Activated T-cell treated with anti-CD3 and anti-CD28 coated beads, Interleukin-2, amount 50 U/mL, for 1 hour (primary cell): ENCODE measurements around the gene CAMK2D.
A peak's percentile ranks its signal among the peaks of the same experiment; 100 is the strongest.

Source experiments
- DNase-seq: peaks from one replicate; pipeline ENCODE4 v3.0.0-alpha.2; 2020

The CAMK2D gene

GRCh38 chr4:113560579-113560978 lies 201.0 kb downstream of the CAMK2D start:
- no peak for DNase-seq

GRCh38 chr4:113559947-113560346 lies 201.6 kb downstream of the CAMK2D start:
- no peak for DNase-seq

DNA sequence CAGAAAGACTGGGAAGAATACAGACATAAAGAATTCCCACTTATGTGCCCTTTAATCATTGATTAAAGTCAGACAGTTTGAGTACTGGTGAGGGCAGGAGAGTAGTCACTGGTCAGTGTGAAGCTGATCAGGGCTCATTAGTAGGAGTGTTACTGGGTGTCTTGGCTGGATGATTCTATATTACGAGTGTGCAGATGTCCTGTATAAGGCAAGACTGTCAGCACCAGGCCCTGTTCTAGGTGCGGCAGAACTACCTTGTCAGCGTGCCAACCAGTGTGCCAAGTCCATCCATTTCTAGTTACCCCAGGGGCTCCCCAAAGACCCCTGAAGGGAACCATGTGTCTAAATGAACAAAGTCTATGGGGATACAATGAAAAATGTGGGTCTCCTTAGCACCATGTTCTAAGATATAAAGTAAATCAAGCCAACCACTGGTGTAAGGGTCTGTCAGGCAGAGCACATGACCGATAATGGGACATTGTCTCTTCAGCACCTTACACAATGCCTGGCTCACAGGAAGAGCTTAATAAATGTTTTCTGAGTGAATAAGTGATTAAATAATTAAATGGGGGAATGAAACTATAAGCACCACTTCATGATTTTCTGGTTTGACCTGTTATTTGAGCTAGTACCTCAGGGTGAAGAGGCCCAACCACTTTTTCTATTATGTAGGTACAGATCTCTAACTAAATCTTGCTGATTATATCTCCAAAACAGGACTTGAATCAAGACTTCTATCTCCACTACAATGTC lies 205.0 kb downstream of the CAMK2D start:
- DNase-seq, result no peak

DNA sequence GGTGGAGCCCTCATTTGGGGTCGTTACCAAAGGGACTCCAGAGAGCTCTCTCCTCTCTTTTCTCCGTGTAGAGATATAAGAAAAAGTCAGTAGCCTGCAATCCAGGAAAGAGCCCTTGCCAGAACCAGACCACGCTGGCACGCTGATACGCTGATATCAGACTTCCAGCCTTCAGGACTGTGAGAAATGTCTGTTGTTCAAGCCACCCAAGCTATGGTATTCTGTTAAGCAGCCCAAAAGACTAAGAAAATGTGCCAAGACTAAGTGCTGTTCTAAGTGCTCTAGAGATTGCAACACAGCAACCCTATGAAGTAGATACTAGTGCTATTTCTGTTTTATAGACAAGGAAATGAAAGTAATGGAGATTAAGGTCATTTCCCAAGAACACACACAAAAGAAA lies 205.7 kb downstream of the CAMK2D start:
- DNase-seq, result no peak

DNA sequence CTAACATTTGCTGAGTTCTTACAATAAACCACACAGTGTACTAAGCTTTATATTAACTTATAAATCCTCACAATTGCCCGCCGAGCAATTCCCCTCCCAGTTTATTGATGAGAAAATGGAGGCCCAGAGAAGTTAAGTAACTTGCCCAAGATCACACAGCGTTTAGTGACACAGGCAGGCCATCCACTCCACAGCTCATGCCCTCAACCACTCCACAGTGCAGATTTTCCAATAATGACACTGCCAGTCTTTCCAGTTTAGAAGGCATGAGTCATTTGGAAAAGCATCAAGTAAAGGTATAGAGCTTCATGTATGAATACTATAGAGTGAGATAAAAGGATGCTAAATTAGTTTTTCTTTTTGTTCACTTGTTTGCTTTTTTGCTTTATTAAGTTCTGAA lies 208.5 kb downstream of the CAMK2D start:
- DNase-seq, result no peak

GRCh38 chr4:113550510-113550909 lies 211.0 kb downstream of the CAMK2D start:
- no peak for DNase-seq

- no peak for DNase-seq
These were observed 213.2 kb downstream of the CAMK2D start for GRCh38 chr4:113548303-113548702.

DNA sequence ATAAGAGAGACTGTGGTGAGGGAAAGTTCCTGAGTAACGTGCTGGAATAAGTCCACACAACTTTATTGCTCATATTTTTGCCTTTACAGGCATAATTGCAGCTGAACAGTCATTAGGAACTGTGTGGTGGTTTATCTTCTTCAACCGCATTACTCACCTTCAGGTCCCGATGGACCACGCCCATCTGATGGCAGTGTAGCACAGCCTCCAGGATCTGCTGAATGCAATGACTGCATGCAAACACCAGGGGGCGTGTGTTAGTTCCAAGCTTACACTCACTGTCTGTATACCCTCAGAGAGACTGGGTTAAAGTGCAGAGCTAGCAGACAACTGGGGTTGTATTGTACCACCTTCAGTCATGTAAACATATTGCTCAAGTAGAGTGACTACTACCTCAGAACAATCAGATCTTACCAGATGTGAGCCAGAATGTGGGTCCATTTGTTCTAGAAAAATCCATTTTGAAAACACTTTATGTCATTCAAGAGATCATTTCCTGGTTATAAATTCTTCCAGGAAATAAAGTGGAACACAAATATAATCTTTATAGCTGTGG lies 214.0 kb downstream of the CAMK2D start:
- peak; percentile 82 for DNase-seq

DNA sequence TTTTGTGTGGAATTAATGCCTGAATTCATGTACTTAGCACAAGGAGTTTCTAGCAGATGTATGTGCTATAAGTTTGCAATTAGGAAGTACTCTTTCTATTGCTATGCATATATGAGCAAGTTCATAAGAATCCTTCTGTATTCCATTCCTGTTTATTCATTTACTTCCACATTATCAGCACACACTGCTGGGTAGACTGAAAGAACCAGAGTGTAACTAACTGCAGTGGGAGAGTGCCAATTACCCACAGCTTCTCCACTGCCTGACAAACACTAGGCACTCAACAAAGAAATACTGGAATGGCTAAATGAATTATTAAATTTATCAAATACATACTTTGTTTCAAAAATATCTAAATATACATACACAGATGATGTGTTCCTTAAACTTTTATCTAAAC lies 219.6 kb downstream of the CAMK2D start:
- no peak for DNase-seq

DNA sequence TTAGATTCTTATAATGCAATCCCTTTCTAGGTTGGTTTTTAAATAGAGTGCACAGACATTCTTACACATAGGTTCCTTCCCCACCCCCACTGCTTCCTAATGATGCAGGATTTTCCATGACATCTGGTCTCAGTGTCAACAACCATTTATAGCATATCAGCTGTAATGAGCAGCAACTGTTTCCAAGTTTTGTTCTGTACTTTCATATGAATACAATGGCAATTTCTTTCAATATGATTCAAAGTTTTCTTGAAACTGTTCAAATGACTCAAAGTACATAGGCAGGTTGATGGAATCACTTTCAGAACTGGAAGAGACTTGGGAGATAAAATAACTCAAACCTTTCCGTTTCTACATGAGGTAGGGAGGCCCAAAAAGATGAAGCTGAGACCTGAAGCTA lies 220.7 kb downstream of the CAMK2D start:
- no peak for DNase-seq

- no peak for DNase-seq
These were observed 222.1 kb downstream of the CAMK2D start for GRCh38 chr4:113539408-113539807.

DNA sequence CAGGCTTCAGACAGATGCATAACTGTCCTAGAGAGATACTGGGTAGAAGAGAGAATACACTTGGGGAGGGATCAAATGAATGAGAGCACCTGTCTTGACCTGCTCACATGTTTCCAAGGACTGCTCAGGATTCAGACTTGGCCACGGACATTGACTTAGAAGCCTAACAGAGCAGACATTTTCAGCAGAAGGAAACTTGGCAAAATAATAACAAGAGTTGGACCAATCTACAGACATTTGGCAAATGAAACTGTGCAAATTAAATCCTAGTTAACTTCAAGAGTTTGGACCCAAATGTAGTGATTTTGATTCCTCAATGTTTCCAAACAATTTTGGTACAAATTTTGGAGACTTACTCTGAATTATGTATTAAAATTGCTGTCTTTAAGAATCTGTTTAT lies 223.9 kb downstream of the CAMK2D start:
- no peak for DNase-seq

- DNase-seq, result no peak
These were observed 224.3 kb downstream of the CAMK2D start for GRCh38 chr4:113537203-113537602.

DNA sequence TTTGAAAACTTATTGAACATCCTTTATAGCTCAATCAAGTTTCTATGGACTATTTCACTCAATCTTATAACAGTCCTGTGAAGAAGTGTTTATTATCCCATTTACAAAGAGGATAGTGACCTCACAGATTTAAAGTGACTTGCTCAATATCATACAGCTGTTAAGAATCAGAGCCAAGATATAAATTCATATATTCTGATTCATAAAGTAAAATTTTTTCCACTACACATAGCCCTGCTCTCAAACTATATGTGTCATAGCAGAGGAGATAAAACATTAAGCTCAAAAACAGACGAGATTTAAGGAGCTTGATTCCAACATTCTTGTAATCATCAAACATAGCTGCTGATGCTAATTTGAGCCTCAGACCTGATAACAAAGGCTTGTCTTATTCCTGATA lies 226.8 kb downstream of the CAMK2D start:
- no peak for DNase-seq

GRCh38 chr4:113531572-113531971 lies 230.0 kb downstream of the CAMK2D start:
- DNase-seq, result no peak

DNA sequence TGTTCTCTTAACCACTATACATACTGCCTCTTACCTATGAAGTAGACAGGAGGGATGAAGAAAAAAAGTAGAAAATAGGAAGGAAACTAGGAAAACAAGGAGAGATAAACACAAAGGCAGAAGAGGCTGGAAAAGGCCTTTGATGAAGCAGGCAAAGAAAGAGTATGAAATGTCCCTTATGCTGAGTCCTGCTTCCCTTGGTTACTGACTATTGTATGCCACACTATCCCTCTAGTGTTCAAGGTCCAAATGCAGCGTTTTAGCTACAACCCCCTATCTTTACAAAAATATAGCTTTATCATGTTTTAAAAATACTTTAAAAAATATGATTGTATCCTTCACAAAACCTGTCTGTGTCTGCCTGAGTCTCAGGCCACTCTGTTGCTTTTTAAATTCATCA lies 233.1 kb downstream of the CAMK2D start:
- DNase-seq, result no peak

GRCh38 chr4:113525521-113525920 lies 236.0 kb downstream of the CAMK2D start:
- DNase-seq, result no peak

- no peak for DNase-seq
These were observed 236.9 kb downstream of the CAMK2D start for GRCh38 chr4:113524505-113525186.

DNA sequence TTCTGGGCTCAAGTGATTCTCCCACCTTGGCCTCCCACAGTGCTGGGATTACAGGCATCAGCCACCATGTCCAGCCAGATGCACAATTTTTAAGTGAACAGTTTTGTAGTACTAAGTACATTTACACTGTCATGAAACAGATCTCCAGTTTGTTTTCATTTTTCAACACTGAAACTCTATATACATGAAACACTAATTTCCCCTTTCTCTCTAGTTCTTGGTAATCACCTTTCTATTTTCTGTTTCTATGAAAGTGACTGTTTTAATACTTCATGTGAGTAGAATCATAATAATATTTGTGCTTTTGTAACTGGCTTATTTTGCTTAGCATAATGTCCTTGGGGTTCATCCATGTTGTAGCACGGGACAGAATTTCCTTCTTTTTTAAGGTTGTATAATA lies 237.4 kb downstream of the CAMK2D start:
- DNase-seq, result no peak

GRCh38 chr4:113522433-113522832 lies 239.1 kb downstream of the CAMK2D start:
- DNase-seq, result no peak

DNA sequence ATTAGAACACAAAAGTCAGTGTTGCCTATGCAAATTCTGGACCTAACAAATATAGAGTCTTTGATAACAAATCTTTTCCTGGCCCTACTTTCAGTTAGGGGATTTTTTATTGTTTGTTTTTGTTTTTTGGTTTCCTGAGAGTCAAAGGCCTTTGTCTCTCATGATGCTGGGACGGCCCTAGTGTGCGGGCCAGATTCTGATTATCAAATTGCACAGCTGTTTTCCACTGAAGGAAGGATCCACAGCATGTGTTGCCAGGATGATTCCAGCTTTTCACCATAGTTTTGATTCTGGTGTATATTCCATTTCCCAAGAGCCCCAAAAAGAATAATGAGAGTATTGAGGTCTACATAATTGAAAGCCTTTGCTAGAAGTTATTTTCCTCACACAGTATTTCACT lies 248.2 kb downstream of the CAMK2D start:
- no peak for DNase-seq

DNA sequence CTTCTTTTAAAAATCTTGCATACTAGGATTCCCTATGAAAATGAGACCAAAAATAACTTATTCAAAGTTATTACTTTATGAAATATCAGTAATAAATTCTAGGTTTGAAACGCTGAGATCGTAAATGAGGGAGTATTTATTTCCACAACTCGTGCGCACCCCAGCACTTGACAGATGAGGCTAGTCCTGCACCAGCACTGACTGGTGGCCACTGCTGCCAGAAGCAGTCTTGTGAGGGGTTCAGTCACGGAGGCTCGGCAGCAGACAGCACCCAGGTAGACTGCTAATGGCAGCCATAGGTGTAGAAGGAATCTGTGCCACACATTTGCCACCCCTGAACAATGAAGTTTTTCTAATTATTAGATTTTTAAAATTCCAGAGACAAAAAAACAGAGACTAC lies 248.7 kb downstream of the CAMK2D start:
- DNase-seq, result no peak

- no peak for DNase-seq
These were observed 249.6 kb downstream of the CAMK2D start for GRCh38 chr4:113511944-113512343.

- DNase-seq, result no peak
These were observed 251.7 kb downstream of the CAMK2D start for GRCh38 chr4:113509851-113510250.
